CD4-positive, alpha-beta T cell (primary cell): Measurements from ENCODE around the gene MPV17L. TPM values are rescaled to one million over a fixed set of nuclear protein-coding genes. Genes with fewer than 3 reads are reported as not detected.
"Not testable (repeated sequence)": the region's sequence is repeated elsewhere in the genome, so short reads cannot be mapped to it uniquely, and the experiment has no call there.

Experiments
- ATAC-seq: fragments of 200-7000 bp; cut with Tn5 transposase; one replicate; pipeline ENCODE4 v1.10.0; 2022; ENCODE audit warnings: mild to moderate bottlenecking; ENCODE audit not compliant: poor library complexity
- CTCF ChIA-PET: fragments of 350-600 bp; sonication (Branson Sonifier 250); formaldehyde crosslinking; loops from one replicate; lab custom pipeline; 2021; ENCODE audit warnings: antibody characterized with exemption, inconsistent platforms; lab: Charles Lee
- POLR2A ChIA-PET: fragments of 350-600 bp; sonication (Branson Sonifier 250); formaldehyde crosslinking; loops from one replicate; lab custom pipeline; 2021; ENCODE audit warnings: antibody characterized with exemption, inconsistent platforms; lab: Charles Lee
- DNase-seq, 14 experiments: peaks; one replicate each; pipeline ENCODE4 v3.0.0-alpha.2; 2013 to 2020; ENCODE audit warnings: mixed read lengths in 2 of 14
- H3K27ac ChIP-seq, 2 donors: one replicate each; pipeline versions ENCODE4 v1.5.1 to v1.7.0; 2013; ENCODE audit warnings: low read length in 2 of 2, low read depth in 1 of 2, mild to moderate bottlenecking in 1 of 2
- H3K27me3 ChIP-seq, 2 experiments: 1 replicate in 1 of 2; 2 replicates in 1 of 2; pipeline versions ENCODE4 v1.6.1 to v1.7.0; 2013; ENCODE audit warnings: low read length in 2 of 2, control low read depth in 1 of 2, mild to moderate bottlenecking in 1 of 2, moderate library complexity in 1 of 2; ENCODE audit not compliant: insufficient read depth in 2 of 2, control insufficient read depth in 1 of 2
- H3K36me3 ChIP-seq: one replicate; pipeline ENCODE4 v1.6.1; 2013; ENCODE audit warnings: low read length, control low read depth; ENCODE audit not compliant: insufficient read depth
- H3K4me1 ChIP-seq: one replicate; pipeline ENCODE4 v1.6.1; 2013; ENCODE audit warnings: low read length, control low read depth; ENCODE audit not compliant: insufficient read depth
- H3K4me3 ChIP-seq: one replicate; pipeline ENCODE4 v1.5.1; 2013; ENCODE audit warnings: mild to moderate bottlenecking, low read length, moderate library complexity
- H3K9me3 ChIP-seq, 2 experiments: 1 replicate in 1 of 2; 2 replicates in 1 of 2; pipeline versions ENCODE4 v1.6.1 to v1.7.0; 2013; ENCODE audit warnings: low read length in 2 of 2, mild to moderate bottlenecking in 2 of 2, control low read depth in 1 of 2, moderate library complexity in 1 of 2; ENCODE audit not compliant: control insufficient read depth in 1 of 2, insufficient read depth in 1 of 2
- H3K27ac Mint-ChIP-seq: one replicate; pipeline ENCODE4 v1.8.0; 2020; ENCODE audit warnings: mixed read lengths
- H3K27me3 Mint-ChIP-seq: one replicate; pipeline ENCODE4 v1.8.0; 2021; ENCODE audit warnings: mixed read lengths
- H3K36me3 Mint-ChIP-seq: one replicate; pipeline ENCODE4 v1.8.0; 2021; ENCODE audit warnings: low read depth, mixed read lengths
- H3K4me1 Mint-ChIP-seq: one replicate; pipeline ENCODE4 v1.8.0; 2021; ENCODE audit warnings: low read depth, mixed read lengths
- H3K4me3 Mint-ChIP-seq: one replicate; pipeline ENCODE4 v1.8.0; 2020; ENCODE audit warnings: mild to moderate bottlenecking, mixed read lengths
- H3K9me3 Mint-ChIP-seq: one replicate; pipeline ENCODE4 v1.8.0; 2020; ENCODE audit warnings: mixed read lengths
- CTCF ChIP-seq: fragments of 200-600 bp; IDR thresholded peaks from one replicate; pipeline ENCODE4 v1.8.0; 2022; ENCODE audit warnings: antibody characterized with exemption, mild to moderate bottlenecking
- intact Hi-C, 2 experiments: fragments of 100-400 bp; cut with DNase I in 1 of 2; cut with micrococcal nuclease in 1 of 2; formaldehyde crosslinking; loops; one replicate each; pipeline versions ENCODE4 v1.15.1 to v1.9.0; 2023 to 2025; cut with DNase I, micrococcal nuclease
- total RNA-seq, 174 experiments: library from RNA in 2 of 174; stranded (reverse) in 2 of 174; gene quantifications; one replicate each; pipeline ENCODE4 v1.2.3 and lab custom pipeline; 2021 to 2026

MPV17L gene
- total RNA-seq, 2 experiments from 2014 or later: not detected

- Histone ChIP-seq H3K36me3 (no peaks in the 10 kb centered on the region), H3K27me3 (no peaks in the 10 kb centered on the region), H3K27ac (no peak overlapping the region), H3K4me3 (no peak overlapping the region), H3K4me1 (no peaks in the 10 kb centered on the region), H3K9me3 (peaks cover 0 to 1% of the 10 kb centered on the region in 2 experiments)
- ChIA-PET CTCF (no interaction called here), POLR2A (no interaction called here)
- no peak for DNase-seq
- Mint-ChIP-seq H3K27me3 (peaks cover 10% of the 10 kb centered on the region), H3K4me3 (no peak overlapping the region), H3K27ac (no peak overlapping the region), H3K9me3 (no peaks in the 10 kb centered on the region), H3K4me1 (no peaks in the 10 kb centered on the region), H3K36me3 (no peaks in the 10 kb centered on the region)
- no peak for ATAC-seq
- intact Hi-C loops: no loop called here
- TF ChIP-seq CTCF: no peak
Measured at GRCh38 chr16:15450624-15451023, 55.1 kb downstream of the MPV17L start.

- H3K4me3 ChIP-seq: no peak overlapping the region
- H3K9me3 ChIP-seq: no peaks in the 10 kb centered on the region
- peaks cover 10% of the 10 kb centered on the region for H3K27me3 Mint-ChIP-seq
- H3K27me3 ChIP-seq: no peaks in the 10 kb centered on the region
- no peaks in the 10 kb centered on the region for H3K36me3 Mint-ChIP-seq
- no peak for ATAC-seq
- POLR2A ChIA-PET: no interaction called here
- H3K4me1 ChIP-seq: no peaks in the 10 kb centered on the region
- H3K36me3 ChIP-seq: no peaks in the 10 kb centered on the region
- H3K4me1 Mint-ChIP-seq: no peaks in the 10 kb centered on the region
- H3K27ac ChIP-seq: no peak overlapping the region
- no peak overlapping the region for H3K27ac Mint-ChIP-seq
- no peaks in the 10 kb centered on the region for H3K9me3 Mint-ChIP-seq
- no peak for TF ChIP-seq CTCF
- intact Hi-C loops: no loop called here
- H3K4me3 Mint-ChIP-seq: no peak overlapping the region
- DNase-seq: no peak
- CTCF ChIA-PET: interaction anchor here (1.4 kb wide), 1 partner anchor 8 kb away, joined by 4 read pairs; no protein-coding TSS in a partner anchor
Measured at GRCh38 chr16:15451098-15451731, 55.7 kb downstream of the MPV17L start.

GRCh38 chr16:15452246-15452855, 56.8 kb downstream of the MPV17L start:
- ChIA-PET POLR2A (no interaction called here), CTCF (interaction anchor here (1.4 kb wide), 1 partner anchor 9 kb away, joined by 4 read pairs; no protein-coding TSS in a partner anchor)
- Histone ChIP-seq H3K4me1 (no peaks in the 10 kb centered on the region), H3K27me3 (no peaks in the 10 kb centered on the region), H3K36me3 (no peaks in the 10 kb centered on the region), H3K27ac (no peak overlapping the region), H3K9me3 (no peaks in the 10 kb centered on the region), H3K4me3 (no peak overlapping the region)
- H3K27me3 Mint-ChIP-seq: peaks cover 11% of the 10 kb centered on the region
- no peak for DNase-seq
- no peaks in the 10 kb centered on the region for H3K36me3 Mint-ChIP-seq
- H3K4me3 Mint-ChIP-seq: no peak overlapping the region
- no peak for TF ChIP-seq CTCF
- H3K9me3 Mint-ChIP-seq: no peaks in the 10 kb centered on the region
- H3K27ac Mint-ChIP-seq: no peak overlapping the region
- no peak for ATAC-seq
- intact Hi-C loops: no loop called here
- no peaks in the 10 kb centered on the region for H3K4me1 Mint-ChIP-seq

- H3K27ac Mint-ChIP-seq, H3K4me3 Mint-ChIP-seq, H3K9me3 ChIP-seq, H3K27me3 ChIP-seq, CTCF ChIA-PET, H3K27ac ChIP-seq, H3K4me1 ChIP-seq, H3K36me3 ChIP-seq, H3K9me3 Mint-ChIP-seq, POLR2A ChIA-PET, H3K4me1 Mint-ChIP-seq, H3K4me3 ChIP-seq, H3K36me3 Mint-ChIP-seq, intact Hi-C loops, ATAC-seq, DNase-seq: not testable (repeated sequence)
- H3K27me3 Mint-ChIP-seq: peaks cover 17% of the 10 kb centered on the region
Measured at GRCh38 chr16:15453296-15453695, 57.7 kb downstream of the MPV17L start.

- H3K36me3 Mint-ChIP-seq, H3K27ac ChIP-seq, H3K36me3 ChIP-seq, DNase-seq, H3K4me1 Mint-ChIP-seq, POLR2A ChIA-PET, H3K4me3 ChIP-seq, H3K4me1 ChIP-seq, intact Hi-C loops, H3K27me3 ChIP-seq, H3K9me3 Mint-ChIP-seq, CTCF ChIA-PET, ATAC-seq, H3K4me3 Mint-ChIP-seq, H3K27ac Mint-ChIP-seq, H3K9me3 ChIP-seq: not testable (repeated sequence)
- H3K27me3 Mint-ChIP-seq: peaks cover 27% of the 10 kb centered on the region
Measured at GRCh38 chr16:15454933-15455332, 59.4 kb downstream of the MPV17L start.
